OCI-LY3 (cell line): Measurements from ENCODE around the gene DOCK6.

Experiments
- H2AFZ ChIP-seq: fragments of 200-600, 300-600 bp; shearing (Covaris generic); 2 replicates; pipeline ENCODE4 v1.6.0; 2014; ENCODE audit warnings: antibody characterized with exemption, low read depth, low read length
- H3K27ac ChIP-seq: fragments of 200-600, 300-600 bp; sonication (generic); 2 replicates; pipeline ENCODE4 v1.5.1; 2014; ENCODE audit warnings: mild to moderate bottlenecking, low read length, moderate library complexity, mixed read lengths
- H3K27me3 ChIP-seq: fragments of 200-600, 300-600 bp; sonication (generic); 2 replicates; pipeline ENCODE4 v1.6.1; 2014; ENCODE audit warnings: low read depth, low read length, mixed read lengths
- H3K36me3 ChIP-seq: fragments of 200-600, 300-600 bp; sonication (generic); replicated peaks from 2 replicates; pipeline ENCODE3; 2014; ENCODE audit warnings: low read depth, low read length, mixed read lengths
- H3K4me1 ChIP-seq: fragments of 300-600, 200-600 bp; sonication (generic); 2 replicates; pipeline ENCODE4 v1.6.1; 2014; ENCODE audit warnings: low read length, mixed read lengths
- H3K4me2 ChIP-seq: fragments of 200-600, 300-600 bp; sonication (generic); 2 replicates; pipeline ENCODE4 v1.6.1; 2014; ENCODE audit warnings: low read length, mixed read lengths
- H3K4me3 ChIP-seq: fragments of 300-600, 200-600 bp; sonication (generic); 2 replicates; pipeline ENCODE4 v1.5.1; 2014; ENCODE audit warnings: antibody characterized with exemption, mild to moderate bottlenecking, low read length, moderate library complexity
- H3K79me2 ChIP-seq: fragments of 300-600, 200-600 bp; shearing (Covaris generic); 2 replicates; pipeline ENCODE4 v1.6.1; 2014; ENCODE audit warnings: mild to moderate bottlenecking, low read length, mixed read lengths
- H3K9ac ChIP-seq: fragments of 300-600, 200-600 bp; shearing (Covaris generic); 2 replicates; pipeline ENCODE4 v1.6.0; 2014; ENCODE audit warnings: mild to moderate bottlenecking, low read length, moderate library complexity
- H3K9me3 ChIP-seq: fragments of 200-600, 300-600 bp; shearing (Covaris generic); 2 replicates; pipeline ENCODE4 v1.6.1; 2014; ENCODE audit warnings: low read length, mixed read lengths; ENCODE audit not compliant: insufficient read depth
- H4K20me1 ChIP-seq: fragments of 200-600, 300-600 bp; sonication (generic); 2 replicates; pipeline ENCODE4 v1.6.1; 2016; ENCODE audit warnings: low read length, mixed read lengths; ENCODE audit not compliant: insufficient read depth
- CTCF ChIP-seq: fragments of 200-600, 300-600 bp; sonication (generic); IDR thresholded peaks from 2 replicates; pipeline ENCODE4 v1.5.1; 2014; ENCODE audit warnings: antibody characterized with exemption, low read length, low read depth
- EZH2phosphoT487 ChIP-seq: fragments of 200-600 bp; shearing (Covaris generic); IDR thresholded peaks from 2 replicates; pipeline ENCODE4 v1.6.1; 2018; ENCODE audit warnings: antibody characterized with exemption, mixed run types, low read depth

DOCK6 gene

DNA sequence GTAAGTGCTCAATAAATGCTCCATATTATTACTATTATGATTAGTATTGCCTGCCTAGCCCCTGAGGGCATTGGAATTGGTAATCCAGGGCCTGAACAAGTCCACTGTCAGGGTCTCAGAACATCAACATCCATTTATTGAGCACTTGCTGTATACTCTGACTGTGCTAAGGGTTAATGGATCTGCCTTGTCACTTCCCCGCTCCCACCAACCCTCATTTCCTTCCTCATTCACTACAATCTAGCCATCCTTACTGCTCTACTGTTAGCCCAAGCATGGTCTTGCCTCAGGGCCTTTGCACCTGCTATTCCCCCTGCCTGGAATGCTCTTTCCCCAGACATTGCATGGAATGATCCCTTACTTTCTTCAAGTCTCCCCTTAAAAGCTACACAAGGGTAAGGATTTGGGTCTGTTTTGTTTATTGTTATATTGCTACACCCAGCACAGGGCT is 35.6 kb downstream of the DOCK6 start:
- H3K9ac ChIP-seq, result no peak overlapping the region
- H3K4me1 ChIP-seq, result no peaks in the 10 kb centered on the region
- no peaks in the 10 kb centered on the region for H3K27me3 ChIP-seq
- TF ChIP-seq EZH2phosphoT487 (no peak), CTCF (no peak)
- H3K36me3 ChIP-seq, result peaks cover 3% of the 10 kb centered on the region
- no peaks in the 10 kb centered on the region for H4K20me1 ChIP-seq
- H3K79me2 ChIP-seq, result no peaks in the 10 kb centered on the region
- H3K4me2 ChIP-seq, result no peak overlapping the region
- no peak overlapping the region for H2AFZ ChIP-seq
- H3K27ac ChIP-seq, result no peak overlapping the region
- H3K9me3 ChIP-seq, result no peaks in the 10 kb centered on the region
- no peak overlapping the region for H3K4me3 ChIP-seq

GRCh38 chr19:11225815-11226214 is 36.5 kb downstream of the DOCK6 start:
- peaks cover 11% of the 10 kb centered on the region for H3K36me3 ChIP-seq
- no peak overlapping the region for H3K27ac ChIP-seq
- no peak overlapping the region for H3K4me3 ChIP-seq
- H3K4me1 ChIP-seq, result no peaks in the 10 kb centered on the region
- no peaks in the 10 kb centered on the region for H3K27me3 ChIP-seq
- no peak overlapping the region for H3K4me2 ChIP-seq
- H3K9me3 ChIP-seq, result no peaks in the 10 kb centered on the region
- H3K79me2 ChIP-seq, result no peaks in the 10 kb centered on the region
- H3K9ac ChIP-seq, result no peak overlapping the region
- no peaks in the 10 kb centered on the region for H4K20me1 ChIP-seq
- H2AFZ ChIP-seq, result no peak overlapping the region
- TF ChIP-seq EZH2phosphoT487, result no peak
- no peak for TF ChIP-seq CTCF

DNA sequence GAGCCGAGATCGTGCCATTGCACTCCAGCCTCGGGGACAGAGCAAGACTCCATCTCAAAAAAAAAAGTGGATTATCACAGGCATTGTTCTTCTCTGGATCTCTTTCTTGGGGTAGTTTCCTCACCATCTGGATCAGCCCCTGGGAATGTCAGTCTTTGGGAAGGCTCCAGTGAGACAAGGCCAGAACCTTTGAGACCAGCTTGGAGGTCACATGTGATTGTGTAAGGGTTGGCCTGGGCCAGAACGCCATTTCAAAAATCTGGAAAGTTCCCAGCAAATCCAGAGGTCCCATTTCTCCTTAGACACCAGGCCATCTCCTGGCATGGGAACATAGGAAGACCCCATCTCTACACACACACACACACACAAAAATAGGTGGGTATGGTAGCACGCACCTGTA is 37.2 kb downstream of the DOCK6 start:
- no peaks in the 10 kb centered on the region for H3K27me3 ChIP-seq
- no peaks in the 10 kb centered on the region for H3K79me2 ChIP-seq
- H4K20me1 ChIP-seq, result no peaks in the 10 kb centered on the region
- H2AFZ ChIP-seq, result no peak overlapping the region
- no peaks in the 10 kb centered on the region for H3K4me1 ChIP-seq
- no peak overlapping the region for H3K4me3 ChIP-seq
- H3K4me2 ChIP-seq, result no peak overlapping the region
- TF ChIP-seq EZH2phosphoT487 (no peak), CTCF (no peak)
- no peak overlapping the region for H3K9ac ChIP-seq
- H3K36me3 ChIP-seq, result peaks cover 11% of the 10 kb centered on the region
- H3K9me3 ChIP-seq, result no peaks in the 10 kb centered on the region
- H3K27ac ChIP-seq, result no peak overlapping the region

- H3K4me3 ChIP-seq, result no peak overlapping the region
- no peak overlapping the region for H2AFZ ChIP-seq
- H3K27me3 ChIP-seq, result no peaks in the 10 kb centered on the region
- TF ChIP-seq CTCF (no peak), EZH2phosphoT487 (no peak)
- H3K9ac ChIP-seq, result no peak overlapping the region
- H3K9me3 ChIP-seq, result no peaks in the 10 kb centered on the region
- no peaks in the 10 kb centered on the region for H4K20me1 ChIP-seq
- H3K79me2 ChIP-seq, result no peaks in the 10 kb centered on the region
- H3K27ac ChIP-seq, result no peak overlapping the region
- peaks cover 11% of the 10 kb centered on the region for H3K36me3 ChIP-seq
- H3K4me1 ChIP-seq, result no peaks in the 10 kb centered on the region
- no peak overlapping the region for H3K4me2 ChIP-seq
These were observed 37.9 kb downstream of the DOCK6 start for GRCh38 chr19:11224429-11224828.
